Calu3 (cell line): ENCODE data around the gene ADA. TPM values are rescaled to one million over a fixed set of nuclear protein-coding genes. Genes with fewer than 3 reads are reported as not detected.

ENCODE experiments used
- BruUV-seq: library from RNA; stranded (reverse); fragments of 400-500 nt; replicated peaks from 2 replicates; lab custom pipeline; 2021; lab: Mats Ljungman, UMichigan
- CTCF ChIA-PET: fragments of 300-600 bp; sonication (Branson Sonifier 250); formaldehyde crosslinking; loops from one replicate; lab custom pipeline; 2022; ENCODE audit warnings: antibody characterized with exemption; lab: Charles Lee
- DNase-seq: peaks from one replicate; pipeline ENCODE4 v3.0.0; 2022
- H3K27ac Mint-ChIP-seq: one replicate; pipeline ENCODE4 v1.8.0; 2022; ENCODE audit warnings: mixed read lengths; ENCODE audit not compliant: unreplicated experiment
- H3K27me3 Mint-ChIP-seq: one replicate; pipeline ENCODE4 v1.8.0; 2022; ENCODE audit warnings: mixed read lengths; ENCODE audit not compliant: unreplicated experiment
- H3K36me3 Mint-ChIP-seq: one replicate; pipeline ENCODE4 v1.8.0; 2022; ENCODE audit warnings: mild to moderate bottlenecking, moderate library complexity, mixed read lengths; ENCODE audit not compliant: insufficient read depth, unreplicated experiment
- H3K4me1 Mint-ChIP-seq: one replicate; pipeline ENCODE4 v1.8.0; 2022; ENCODE audit warnings: mild to moderate bottlenecking, low read depth, mixed read lengths; ENCODE audit not compliant: unreplicated experiment
- H3K4me3 Mint-ChIP-seq: one replicate; pipeline ENCODE4 v1.8.0; 2022; ENCODE audit warnings: mild to moderate bottlenecking, low read depth, moderate library complexity, mixed read lengths; ENCODE audit not compliant: unreplicated experiment
- H3K9me3 Mint-ChIP-seq: one replicate; pipeline ENCODE4 v1.8.0; 2022; ENCODE audit warnings: low read depth, mixed read lengths; ENCODE audit not compliant: unreplicated experiment
- CTCF ChIP-seq: fragments of 200-600 bp; IDR thresholded peaks from one replicate; pipeline ENCODE4 v1.8.0; 2022; ENCODE audit warnings: antibody characterized with exemption; ENCODE audit not compliant: unreplicated experiment
- intact Hi-C: fragments of 100-400 bp; cut with micrococcal nuclease; formaldehyde crosslinking; loops from one replicate; pipeline ENCODE4 v1.10.0; 2022; ENCODE audit not compliant: unreplicated experiment
- total RNA-seq: library from RNA; stranded (reverse); gene quantifications from 2 replicates; pipeline ENCODE4 v1.2.3, GENCODE V29; 2022

Gene ADA
- total RNA-seq, 1 experiment from 2014 or later = 7.5 TPM

GRCh38 chr20:44616604-44616964 is 34.9 kb downstream of the ADA start:
- H3K4me1 Mint-ChIP-seq = peaks cover 9% of the 10 kb centered on the region
- CTCF ChIA-PET = interaction anchor here (0.6 kb wide), 1 partner anchor 14 kb away, joined by 3 read pairs; no protein-coding TSS in a partner anchor
- no peaks in the 10 kb centered on the region for H3K36me3 Mint-ChIP-seq
- intact Hi-C loops = no loop called here
- H3K27ac Mint-ChIP-seq = no peak overlapping the region
- H3K27me3 Mint-ChIP-seq = no peaks in the 10 kb centered on the region
- no peak for DNase-seq
- BruUV-seq = no TSS peak
- no peak for TF ChIP-seq CTCF
- H3K9me3 Mint-ChIP-seq = no peaks in the 10 kb centered on the region
- H3K4me3 Mint-ChIP-seq = no peak overlapping the region

GRCh38 chr20:44615876-44616603 is 35.5 kb downstream of the ADA start:
- no peak for DNase-seq
- intact Hi-C loops = no loop called here
- no TSS peak for BruUV-seq
- no peak for TF ChIP-seq CTCF
- H3K27me3 Mint-ChIP-seq = no peaks in the 10 kb centered on the region
- CTCF ChIA-PET = interaction anchor here (0.6 kb wide), 1 partner anchor 14 kb away, joined by 3 read pairs; no protein-coding TSS in a partner anchor
- H3K9me3 Mint-ChIP-seq = no peaks in the 10 kb centered on the region
- no peaks in the 10 kb centered on the region for H3K36me3 Mint-ChIP-seq
- no peak overlapping the region for H3K4me3 Mint-ChIP-seq
- H3K27ac Mint-ChIP-seq = no peak overlapping the region
- peaks cover 9% of the 10 kb centered on the region for H3K4me1 Mint-ChIP-seq

- Mint-ChIP-seq H3K4me1 (peaks cover 14% of the 10 kb centered on the region), H3K27ac (no peak overlapping the region), H3K36me3 (no peaks in the 10 kb centered on the region), H3K9me3 (no peaks in the 10 kb centered on the region), H3K27me3 (no peaks in the 10 kb centered on the region), H3K4me3 (no peak overlapping the region)
- no TSS peak for BruUV-seq
- no peak for DNase-seq
- CTCF ChIA-PET = no interaction called here
- intact Hi-C loops = no loop called here
- no peak for TF ChIP-seq CTCF
Observed at GRCh38 chr20:44615169-44615791, 36.2 kb downstream of the ADA start.

- no peak for DNase-seq
- no peaks in the 10 kb centered on the region for H3K9me3 Mint-ChIP-seq
- H3K27me3 Mint-ChIP-seq = no peaks in the 10 kb centered on the region
- no peak overlapping the region for H3K4me3 Mint-ChIP-seq
- CTCF ChIA-PET = interaction anchor here (0.5 kb wide), 1 partner anchor 1151 kb away, joined by 4 read pairs; no protein-coding TSS in a partner anchor
- peaks cover 21% of the 10 kb centered on the region for H3K4me1 Mint-ChIP-seq
- BruUV-seq = no TSS peak
- TF ChIP-seq CTCF = no peak
- no peak overlapping the region for H3K27ac Mint-ChIP-seq
- intact Hi-C loops = loop anchor here (5.0 kb wide), 1 partner anchor 92 kb away; the partner anchor contains the start of gene SERINC3
- no peaks in the 10 kb centered on the region for H3K36me3 Mint-ChIP-seq
Observed at GRCh38 chr20:44614525-44614924, 37.0 kb downstream of the ADA start.
